Adrenal gland (tissue), 12 donors: Measurements from ENCODE around the gene KPRP. TPM values are rescaled to one million over a fixed set of nuclear protein-coding genes. Genes with fewer than 3 reads are reported as not detected.

Experiments
- DNase-seq, 7 donors: peaks; one replicate each; pipeline ENCODE4 v3.0.0-alpha.2; 2019 to 2020
- H3K27ac ChIP-seq, 5 donors: fragments of 200-600 bp; sonication (generic) in 4 of 5; 1 replicate in 3 of 5; 2 replicates in 2 of 5; pipeline versions ENCODE4 v1.5.1 to v1.8.0; 2016 to 2020; ENCODE audit warnings: mild to moderate bottlenecking in 1 of 5
- H3K27me3 ChIP-seq: fragments of 200-600 bp; 2 replicates; pipeline ENCODE4 v1.8.0; 2021
- H3K36me3 ChIP-seq, 2 donors: fragments of 200-600 bp; replicated peaks in 1 of 2; 1 replicate in 1 of 2; 2 replicates in 1 of 2; pipeline versions ENCODE4 v1.5.1 to v1.8.0; 2018 to 2022
- H3K4me1 ChIP-seq, 2 donors: fragments of 200-600 bp; replicated peaks in 1 of 2; 1 replicate in 1 of 2; 2 replicates in 1 of 2; pipeline versions ENCODE4 v1.5.1 to v1.8.0; 2018 to 2021
- H3K4me3 ChIP-seq, 4 donors: fragments of 200-600 bp; sonication (generic) in 3 of 4; one replicate each; pipeline ENCODE4 v1.5.1; 2016 to 2018
- H3K9me3 ChIP-seq, 3 donors: fragments of 200-600 bp; sonication (generic) in 1 of 3; replicated peaks in 1 of 3; 1 replicate in 2 of 3; 2 replicates in 1 of 3; pipeline versions ENCODE4 v1.5.1 to v1.8.0; 2016 to 2021
- POLR2A ChIP-seq, 2 donors: fragments of 450-650 bp; IDR thresholded peaks; one replicate each; pipeline ENCODE4 v1.6.1; 2017; ENCODE audit warnings: antibody characterized with exemption in 2 of 2, mild to moderate bottlenecking in 2 of 2, moderate library complexity in 1 of 2
- WGBS, 4 donors: extraction: QIAGEN DNeasy Blood & Tissue Kit in 2 of 4; methylation state at CpG; one replicate each; pipeline versions ENCODE4 v1.1.5 to v1.1.7; 2013 to 2017; 5-methylcytosine and 5-hydroxymethylcytosine counted together
- intact Hi-C, 2 donors: fragments of 100-400 bp; cut with DNase I; formaldehyde crosslinking; loops; one replicate each; pipeline versions ENCODE4 v1.14.1 to v1.15.0; 2022 to 2023
- polyA plus RNA-seq, 3 donors: library from polyadenylated mRNA; stranded (reverse); fragments of 200-250 nt in 2 of 3; fragments of 350-450 nt in 1 of 3; fragmentation: Illumina TruSeq in 1 of 3; extraction: RNeasy Lipid Tissue Mini Kit (QIAGEN cat#74804) in 1 of 3; gene quantifications; one replicate each; pipeline ENCODE4 v1.2.3, GENCODE V29; 2013 to 2014
- total RNA-seq, 9 donors: library from RNA; depleted of rRNA in 4 of 9; stranded (reverse); fragments of >200 nt in 4 of 9; fragments of 120-200 nt in 1 of 9; fragmentation: NEBNext Ultra II Directional in 1 of 9; extraction: Animal tissue kit (Norgen Biotek cat#: 25700) in 1 of 9; gene quantifications; one replicate each; pipeline versions ENCODE4 v1.1.0 to v1.2.4, GENCODE V29; 2013 to 2023
- TF ChIP-seq, protein P1 (sequence below), 6 experiments: fragments of 450-650 bp in 4 of 6; fragments of 200-600 bp in 2 of 6; sonication (generic) in 1 of 6; IDR thresholded peaks; 1 replicate in 5 of 6; 2 replicates in 1 of 6; pipeline versions ENCODE4 v1.5.1 to v1.8.0; 2016 to 2021; ENCODE audit warnings: antibody characterized with exemption in 6 of 6, mild to moderate bottlenecking in 2 of 6, moderate library complexity in 1 of 6
- donor health status: healthy with polysubstance abuse.
- donor health status: Bipolar disorder and iron deficiency.
- donor health status: DM: yes; HTN: yes; CAD: no.
- donor health status: DM: no; HTN: no; CAD: no.
- donor health status: DM: no; HTN: no; CAD: no.
- donor health status: DM: yes; HTN: yes; CAD: no.

KPRP gene
- total and polyA plus RNA-seq, 12 donors = not detected

DNA sequence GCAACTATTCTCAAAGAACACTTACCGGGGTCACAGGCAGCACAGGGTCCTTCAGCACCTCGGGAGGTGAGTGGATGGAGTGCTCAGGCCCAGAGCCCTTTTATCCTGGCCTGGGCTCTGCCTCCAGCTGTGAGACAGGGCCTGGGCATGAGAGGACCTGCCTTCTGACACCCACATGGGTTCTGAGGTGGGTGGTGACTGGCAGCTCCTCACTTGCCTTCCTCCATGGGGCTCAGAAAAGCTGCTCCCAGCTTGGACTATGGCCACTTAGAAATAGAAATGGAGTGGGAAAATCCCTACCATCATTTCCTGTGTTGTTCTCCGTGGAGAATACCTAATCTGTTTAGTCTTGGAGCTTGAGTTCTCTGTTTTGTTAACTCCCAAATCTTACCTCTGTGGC lies 48.8 kb downstream of the KPRP start, which contains the start of gene LCE1C:
Gene LCE1C, minus strand, starts transcription at position 76 of the 400 bp plus-strand sequence. CDS start 1,173 bp downstream, outside the sequence.
- Histone ChIP-seq H3K4me1 (no peaks in the 10 kb centered on the region), H3K4me3 (no peak within 1 kb of the TSS), H3K36me3 (no peaks in the 10 kb centered on the region), H3K27ac (no peak within 1 kb of the TSS), H3K9me3 (no peaks in the 10 kb centered on the region), H3K27me3 (no peaks in the 10 kb centered on the region)
- no peak for DNase-seq
- no peak for TF ChIP-seq POLR2A (IDR thresholded peaks at IDR 0.05)
- TF ChIP-seq, protein P1, sequence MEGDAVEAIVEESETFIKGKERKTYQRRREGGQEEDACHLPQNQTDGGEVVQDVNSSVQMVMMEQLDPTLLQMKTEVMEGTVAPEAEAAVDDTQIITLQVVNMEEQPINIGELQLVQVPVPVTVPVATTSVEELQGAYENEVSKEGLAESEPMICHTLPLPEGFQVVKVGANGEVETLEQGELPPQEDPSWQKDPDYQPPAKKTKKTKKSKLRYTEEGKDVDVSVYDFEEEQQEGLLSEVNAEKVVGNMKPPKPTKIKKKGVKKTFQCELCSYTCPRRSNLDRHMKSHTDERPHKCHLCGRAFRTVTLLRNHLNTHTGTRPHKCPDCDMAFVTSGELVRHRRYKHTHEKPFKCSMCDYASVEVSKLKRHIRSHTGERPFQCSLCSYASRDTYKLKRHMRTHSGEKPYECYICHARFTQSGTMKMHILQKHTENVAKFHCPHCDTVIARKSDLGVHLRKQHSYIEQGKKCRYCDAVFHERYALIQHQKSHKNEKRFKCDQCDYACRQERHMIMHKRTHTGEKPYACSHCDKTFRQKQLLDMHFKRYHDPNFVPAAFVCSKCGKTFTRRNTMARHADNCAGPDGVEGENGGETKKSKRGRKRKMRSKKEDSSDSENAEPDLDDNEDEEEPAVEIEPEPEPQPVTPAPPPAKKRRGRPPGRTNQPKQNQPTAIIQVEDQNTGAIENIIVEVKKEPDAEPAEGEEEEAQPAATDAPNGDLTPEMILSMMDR (IDR thresholded peaks at IDR 0.05) = no peak
- WGBS, 4 donors = 48 to 63% (median 59%) methylated on average over 2 to 3 of the region's 3 CpGs
- intact Hi-C loops = no loop called here

GRCh38 chr1:152811050-152811449 lies 53.2 kb downstream of the KPRP start:
- Histone ChIP-seq H3K9me3 (no peaks in the 10 kb centered on the region), H3K27me3 (no peaks in the 10 kb centered on the region), H3K36me3 (no peaks in the 10 kb centered on the region), H3K4me1 (no peaks in the 10 kb centered on the region), H3K4me3 (no peak overlapping the region), H3K27ac (no peak overlapping the region)
- DNase-seq = no peak
- TF ChIP-seq, protein P1 (IDR thresholded peaks at IDR 0.05) = no peak
- no peak for TF ChIP-seq POLR2A (IDR thresholded peaks at IDR 0.05)
- WGBS, 4 donors = 43 to 92% (median 74%) methylated on average over 1 to 2 of the region's 2 CpGs
- intact Hi-C loops = no loop called here

Other genes with a start within 250 kb of the KPRP start
- not detected for gene LCE5A, start 247.2 kb upstream of the KPRP start, total RNA-seq
- not detected for gene LCE5A, start 247.2 kb upstream of the KPRP start, polyA plus RNA-seq
- not detected for gene CRCT1, start 243.5 kb upstream of the KPRP start, total RNA-seq
- gene CRCT1, start 243.5 kb upstream of the KPRP start, polyA plus RNA-seq = not detected
- not detected for gene LCE3E, start 191.2 kb upstream of the KPRP start, total RNA-seq
- gene LCE3E, start 191.2 kb upstream of the KPRP start, polyA plus RNA-seq = not detected
- not detected for gene LCE3D, start 177.5 kb upstream of the KPRP start, total RNA-seq
- gene LCE3D, start 177.5 kb upstream of the KPRP start, polyA plus RNA-seq = not detected
- not detected for gene LCE3C, start 157.8 kb upstream of the KPRP start, total RNA-seq
- not detected for gene LCE3C, start 157.8 kb upstream of the KPRP start, polyA plus RNA-seq
- gene LCE3B, start 144.2 kb upstream of the KPRP start, total RNA-seq = not detected
- not detected for gene LCE3B, start 144.2 kb upstream of the KPRP start, polyA plus RNA-seq
- not detected for gene LCE3A, start 134.9 kb upstream of the KPRP start, total RNA-seq
- gene LCE3A, start 134.9 kb upstream of the KPRP start, polyA plus RNA-seq = not detected
- gene LCE2D, start 94.6 kb upstream of the KPRP start, total RNA-seq = not detected
- not detected for gene LCE2D, start 94.6 kb upstream of the KPRP start, polyA plus RNA-seq
- not detected for gene LCE2C, start 82.7 kb upstream of the KPRP start, total RNA-seq
- gene LCE2C, start 82.7 kb upstream of the KPRP start, polyA plus RNA-seq = not detected
- not detected for gene LCE2B, start 71.9 kb upstream of the KPRP start, total RNA-seq
- not detected for gene LCE2B, start 71.9 kb upstream of the KPRP start, polyA plus RNA-seq
- not detected for gene LCE2A, start 59.7 kb upstream of the KPRP start, total RNA-seq
- gene LCE2A, start 59.7 kb upstream of the KPRP start, polyA plus RNA-seq = not detected
- not detected for gene LCE4A, start 49.9 kb upstream of the KPRP start, total RNA-seq
- gene LCE4A, start 49.9 kb upstream of the KPRP start, polyA plus RNA-seq = not detected
- not detected for gene LCE1F, start 17.1 kb downstream of the KPRP start, total RNA-seq
- not detected for gene LCE1F, start 17.1 kb downstream of the KPRP start, polyA plus RNA-seq
- not detected for gene LCE1E, start 28.2 kb downstream of the KPRP start, total RNA-seq
- gene LCE1E, start 28.2 kb downstream of the KPRP start, polyA plus RNA-seq = not detected
- not detected for gene LCE1D, start 38.7 kb downstream of the KPRP start, total RNA-seq
- gene LCE1D, start 38.7 kb downstream of the KPRP start, polyA plus RNA-seq = not detected
- gene LCE1C, start 48.6 kb downstream of the KPRP start, total RNA-seq = not detected
- not detected for gene LCE1C, start 48.6 kb downstream of the KPRP start, polyA plus RNA-seq
- gene LCE1B, start 53.9 kb downstream of the KPRP start, total RNA-seq = not detected
- not detected for gene LCE1B, start 53.9 kb downstream of the KPRP start, polyA plus RNA-seq
- gene LCE1A, start 69.4 kb downstream of the KPRP start, total RNA-seq = not detected
- not detected for gene LCE1A, start 69.4 kb downstream of the KPRP start, polyA plus RNA-seq
- not detected for gene LCE6A, start 84.8 kb downstream of the KPRP start, total RNA-seq
- gene LCE6A, start 84.8 kb downstream of the KPRP start, polyA plus RNA-seq = not detected
- not detected for gene LCE7A, start 102.0 kb downstream of the KPRP start, total RNA-seq
- not detected for gene LCE7A, start 102.0 kb downstream of the KPRP start, polyA plus RNA-seq
- not detected for gene SMCP, start 120.3 kb downstream of the KPRP start, total RNA-seq
- not detected for gene SMCP, start 120.3 kb downstream of the KPRP start, polyA plus RNA-seq
- gene IVL, start 150.5 kb downstream of the KPRP start, total RNA-seq = not detected
- gene IVL, start 150.5 kb downstream of the KPRP start, polyA plus RNA-seq = under 1 TPM in 2 of 3 donors, not detected in 1; 0.16 to 0.30 TPM
- not detected for gene SPRR5, start 189.2 kb downstream of the KPRP start, total RNA-seq
- not detected for gene SPRR5, start 189.2 kb downstream of the KPRP start, polyA plus RNA-seq
- gene SPRR4, start 212.6 kb downstream of the KPRP start, total RNA-seq = not detected
- not detected for gene SPRR4, start 212.6 kb downstream of the KPRP start, polyA plus RNA-seq
- gene SPRR1A, start 226.1 kb downstream of the KPRP start, total RNA-seq = not detected
- not detected for gene SPRR1A, start 226.1 kb downstream of the KPRP start, polyA plus RNA-seq
- under 1 TPM in 1 of 9 donors, not detected in 8; 0.67 TPM for gene SPRR3, start 243.7 kb downstream of the KPRP start, total RNA-seq
- gene SPRR3, start 243.7 kb downstream of the KPRP start, polyA plus RNA-seq = 1 to 10 TPM; 2.2 to 6.1 (median 2.9) TPM